ENCODE measurements around the gene CIROP.

CIROP gene

GRCh38 chr14:23053426-23053825 lies 51.4 kb downstream of the CIROP start:
- H3K36me3 ChIP-seq (ENCODE audit: control insufficient read depth, low read length) = no peaks in the 10 kb centered on the region; the same call in 1 of the 2 replicates
- H3K27ac ChIP-seq (ENCODE audit: low read depth, low read length) = no peak overlapping the region
- no peak overlapping the region for H3K4me2 ChIP-seq (ENCODE audit: low read length)
- no peaks in the 10 kb centered on the region for H3K79me2 ChIP-seq (ENCODE audit: control insufficient read depth, low read length)
- no peaks in the 10 kb centered on the region for H4K20me1 ChIP-seq (ENCODE audit: control insufficient read depth, insufficient read depth, low read depth, low read length)
- H3F3A ChIP-seq (ENCODE audit: control insufficient read depth, insufficient read depth) = peaks cover 3% of the 10 kb centered on the region
- H3K9me2 ChIP-seq (replicated peaks; ENCODE audit: control insufficient read depth, low read length) = no peaks in the 10 kb centered on the region
- H3K4me1 ChIP-seq (ENCODE audit: control insufficient read depth, low read length) = peaks cover 18% of the 10 kb centered on the region
- H3K27me3 ChIP-seq (ENCODE audit: control insufficient read depth, low read length) = peaks cover 6% of the 10 kb centered on the region; the same call in 1 of the 2 replicates
- no peak overlapping the region for H3K4me3 ChIP-seq (ENCODE audit: low read length)
- H3K9me3 ChIP-seq (ENCODE audit: control insufficient read depth, insufficient read depth, low read length) = no peaks in the 10 kb centered on the region
- TF ChIP-seq, protein P1, sequence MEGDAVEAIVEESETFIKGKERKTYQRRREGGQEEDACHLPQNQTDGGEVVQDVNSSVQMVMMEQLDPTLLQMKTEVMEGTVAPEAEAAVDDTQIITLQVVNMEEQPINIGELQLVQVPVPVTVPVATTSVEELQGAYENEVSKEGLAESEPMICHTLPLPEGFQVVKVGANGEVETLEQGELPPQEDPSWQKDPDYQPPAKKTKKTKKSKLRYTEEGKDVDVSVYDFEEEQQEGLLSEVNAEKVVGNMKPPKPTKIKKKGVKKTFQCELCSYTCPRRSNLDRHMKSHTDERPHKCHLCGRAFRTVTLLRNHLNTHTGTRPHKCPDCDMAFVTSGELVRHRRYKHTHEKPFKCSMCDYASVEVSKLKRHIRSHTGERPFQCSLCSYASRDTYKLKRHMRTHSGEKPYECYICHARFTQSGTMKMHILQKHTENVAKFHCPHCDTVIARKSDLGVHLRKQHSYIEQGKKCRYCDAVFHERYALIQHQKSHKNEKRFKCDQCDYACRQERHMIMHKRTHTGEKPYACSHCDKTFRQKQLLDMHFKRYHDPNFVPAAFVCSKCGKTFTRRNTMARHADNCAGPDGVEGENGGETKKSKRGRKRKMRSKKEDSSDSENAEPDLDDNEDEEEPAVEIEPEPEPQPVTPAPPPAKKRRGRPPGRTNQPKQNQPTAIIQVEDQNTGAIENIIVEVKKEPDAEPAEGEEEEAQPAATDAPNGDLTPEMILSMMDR (IDR thresholded peaks at IDR 0.05; ENCODE audit: low read depth, low read length, poor library complexity, severe bottlenecking) = no peak
- no peak for TF ChIP-seq EZH2phosphoT487 (IDR thresholded peaks at IDR 0.05; ENCODE audit: borderline replicate concordance, low read length)

- no peaks in the 10 kb centered on the region for H3F3A ChIP-seq (ENCODE audit: control insufficient read depth, insufficient read depth)
- no peaks in the 10 kb centered on the region for H3K9me2 ChIP-seq (replicated peaks; ENCODE audit: control insufficient read depth, low read length)
- no peaks in the 10 kb centered on the region for H3K9me3 ChIP-seq (ENCODE audit: control insufficient read depth, insufficient read depth, low read length)
- TF ChIP-seq, protein P1 (IDR thresholded peaks at IDR 0.05; ENCODE audit: low read depth, low read length, poor library complexity, severe bottlenecking) = no peak
- TF ChIP-seq EZH2phosphoT487 (IDR thresholded peaks at IDR 0.05; ENCODE audit: borderline replicate concordance, low read length) = no peak
- H3K4me2 ChIP-seq (ENCODE audit: low read length) = no peak overlapping the region
- H3K79me2 ChIP-seq (ENCODE audit: control insufficient read depth, low read length) = no peaks in the 10 kb centered on the region
- H3K36me3 ChIP-seq (ENCODE audit: control insufficient read depth, low read length) = no peaks in the 10 kb centered on the region
- peaks cover 6% of the 10 kb centered on the region; the same call in 1 of the 2 replicates for H3K27me3 ChIP-seq (ENCODE audit: control insufficient read depth, low read length)
- H3K4me3 ChIP-seq (ENCODE audit: low read length) = no peak overlapping the region
- peaks cover 16% of the 10 kb centered on the region for H3K4me1 ChIP-seq (ENCODE audit: control insufficient read depth, low read length)
- H3K27ac ChIP-seq (ENCODE audit: low read depth, low read length) = no peak overlapping the region
- no peaks in the 10 kb centered on the region for H4K20me1 ChIP-seq (ENCODE audit: control insufficient read depth, insufficient read depth, low read depth, low read length)
These were observed 52.1 kb downstream of the CIROP start for GRCh38 chr14:23052671-23053070.

GRCh38 chr14:23052182-23052623 lies 52.6 kb downstream of the CIROP start:
- Histone ChIP-seq H3K36me3 (ENCODE audit: control insufficient read depth, low read length) (no peaks in the 10 kb centered on the region), H3K4me1 (ENCODE audit: control insufficient read depth, low read length) (peaks cover 15% of the 10 kb centered on the region), H3K9me2 (replicated peaks; ENCODE audit: control insufficient read depth, low read length) (no peaks in the 10 kb centered on the region), H3K9me3 (ENCODE audit: control insufficient read depth, insufficient read depth, low read length) (no peaks in the 10 kb centered on the region), H3K79me2 (ENCODE audit: control insufficient read depth, low read length) (no peaks in the 10 kb centered on the region), H3K27me3 (ENCODE audit: control insufficient read depth, low read length) (peaks cover 6% of the 10 kb centered on the region; the same call in 1 of the 2 replicates), H3F3A (ENCODE audit: control insufficient read depth, insufficient read depth) (no peaks in the 10 kb centered on the region), H3K4me2 (ENCODE audit: low read length) (no peak overlapping the region), H4K20me1 (ENCODE audit: control insufficient read depth, insufficient read depth, low read depth, low read length) (no peaks in the 10 kb centered on the region), H3K27ac (ENCODE audit: low read depth, low read length) (no peak overlapping the region), H3K4me3 (ENCODE audit: low read length) (no peak overlapping the region)
- TF ChIP-seq EZH2phosphoT487 (IDR thresholded peaks at IDR 0.05; ENCODE audit: borderline replicate concordance, low read length) = no peak
- TF ChIP-seq, protein P1 (IDR thresholded peaks at IDR 0.05; ENCODE audit: low read depth, low read length, poor library complexity, severe bottlenecking) = no peak
